Ascending aorta (tissue), 2 donors: ENCODE results near the gene UNC79. TPM values are rescaled to one million over a fixed set of nuclear protein-coding genes. Genes with fewer than 3 reads are reported as not detected.

ENCODE experiments used
- DNase-seq, 2 donors: peaks; one replicate each; pipeline ENCODE4 v3.0.0-alpha.2; 2019; ENCODE audit warnings: low spot score in 2 of 2
- H3K27ac ChIP-seq, 2 donors: fragments of 200-600 bp; sonication (generic); one replicate each; pipeline ENCODE4 v1.5.1; 2016 to 2017; ENCODE audit warnings: mild to moderate bottlenecking in 1 of 2
- H3K27me3 ChIP-seq: fragments of 200-600 bp; sonication (generic); one replicate; pipeline ENCODE4 v1.5.1; 2017
- H3K36me3 ChIP-seq, 2 donors: fragments of 200-600 bp; sonication (generic); one replicate each; pipeline ENCODE4 v1.5.1; 2016
- H3K4me1 ChIP-seq, 2 donors: fragments of 200-600 bp; sonication (generic); one replicate each; pipeline ENCODE4 v1.5.1; 2016 to 2017; ENCODE audit warnings: mild to moderate bottlenecking in 1 of 2
- H3K4me3 ChIP-seq, 2 donors: fragments of 200-600 bp; sonication (generic); one replicate each; pipeline ENCODE4 v1.5.1; 2016 to 2017; ENCODE audit warnings: mild to moderate bottlenecking in 1 of 2
- H3K9me3 ChIP-seq, 2 donors: fragments of 200-600 bp; sonication (generic); one replicate each; pipeline ENCODE4 v1.5.1; 2016
- intact Hi-C: fragments of 100-400 bp; cut with DNase I; formaldehyde crosslinking; loops from one replicate; pipeline ENCODE4 v1.15.1; 2023
- total RNA-seq: library from RNA; depleted of rRNA; stranded (reverse); fragments of >200 nt; gene quantifications from one replicate; pipeline ENCODE4 v1.1.0, GENCODE V29; 2016
- TF ChIP-seq, protein P1 (sequence below), 3 experiments: fragments of 200-600 bp in 2 of 3; fragments of 450-650 bp in 1 of 3; sonication (generic) in 2 of 3; IDR thresholded peaks; one replicate each; pipeline ENCODE4 v1.5.1; 2016 to 2019; ENCODE audit warnings: antibody characterized with exemption in 3 of 3, mild to moderate bottlenecking in 1 of 3, moderate library complexity in 1 of 3

UNC79 gene
- total RNA-seq, 1 donor from 2014 or later = not detected

DNA sequence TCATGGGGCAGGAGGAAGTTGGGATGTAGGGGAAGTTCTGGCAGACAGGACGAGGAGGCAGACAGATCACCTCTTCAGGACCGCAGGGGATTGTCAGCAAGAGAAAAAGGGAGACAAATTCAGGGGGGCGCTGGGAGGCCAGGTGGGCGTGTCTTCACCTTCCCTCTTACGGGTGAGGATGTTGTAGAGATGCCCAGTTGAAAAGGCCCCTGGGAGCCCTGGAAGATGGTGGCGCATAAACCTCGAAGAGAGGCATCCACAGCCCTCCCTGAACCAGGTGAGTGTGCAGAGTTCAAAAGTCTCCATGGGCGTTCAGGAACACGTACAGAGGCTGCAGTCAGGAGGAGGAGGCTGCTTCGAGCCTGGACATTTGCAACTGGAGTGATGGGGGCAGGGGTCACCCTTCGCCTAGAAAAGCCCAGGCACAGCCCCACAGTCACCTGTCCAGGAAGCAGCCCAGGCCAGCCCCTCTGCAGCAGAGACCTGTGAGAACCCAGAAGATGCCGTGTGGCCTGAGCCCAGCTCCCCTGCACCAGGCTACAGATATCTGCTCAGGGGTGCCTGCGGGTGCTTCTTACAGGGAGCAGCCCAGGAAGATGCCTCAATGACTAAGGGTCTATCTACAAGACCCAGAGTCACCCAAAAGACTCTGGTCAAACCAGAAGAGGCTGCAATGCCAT lies 283.1 kb downstream of the UNC79 start:
- intact Hi-C loops = no loop called here
- H3K27ac ChIP-seq = no peak overlapping the region
- no peak for DNase-seq
- no peaks in the 10 kb centered on the region for H3K9me3 ChIP-seq
- H3K36me3 ChIP-seq = no peaks in the 10 kb centered on the region
- H3K4me1 ChIP-seq = no peaks in the 10 kb centered on the region
- H3K4me3 ChIP-seq = no peak overlapping the region
- H3K27me3 ChIP-seq = no peaks in the 10 kb centered on the region
- TF ChIP-seq, protein P1, sequence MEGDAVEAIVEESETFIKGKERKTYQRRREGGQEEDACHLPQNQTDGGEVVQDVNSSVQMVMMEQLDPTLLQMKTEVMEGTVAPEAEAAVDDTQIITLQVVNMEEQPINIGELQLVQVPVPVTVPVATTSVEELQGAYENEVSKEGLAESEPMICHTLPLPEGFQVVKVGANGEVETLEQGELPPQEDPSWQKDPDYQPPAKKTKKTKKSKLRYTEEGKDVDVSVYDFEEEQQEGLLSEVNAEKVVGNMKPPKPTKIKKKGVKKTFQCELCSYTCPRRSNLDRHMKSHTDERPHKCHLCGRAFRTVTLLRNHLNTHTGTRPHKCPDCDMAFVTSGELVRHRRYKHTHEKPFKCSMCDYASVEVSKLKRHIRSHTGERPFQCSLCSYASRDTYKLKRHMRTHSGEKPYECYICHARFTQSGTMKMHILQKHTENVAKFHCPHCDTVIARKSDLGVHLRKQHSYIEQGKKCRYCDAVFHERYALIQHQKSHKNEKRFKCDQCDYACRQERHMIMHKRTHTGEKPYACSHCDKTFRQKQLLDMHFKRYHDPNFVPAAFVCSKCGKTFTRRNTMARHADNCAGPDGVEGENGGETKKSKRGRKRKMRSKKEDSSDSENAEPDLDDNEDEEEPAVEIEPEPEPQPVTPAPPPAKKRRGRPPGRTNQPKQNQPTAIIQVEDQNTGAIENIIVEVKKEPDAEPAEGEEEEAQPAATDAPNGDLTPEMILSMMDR (IDR thresholded peaks at IDR 0.05) = no peak

DNA sequence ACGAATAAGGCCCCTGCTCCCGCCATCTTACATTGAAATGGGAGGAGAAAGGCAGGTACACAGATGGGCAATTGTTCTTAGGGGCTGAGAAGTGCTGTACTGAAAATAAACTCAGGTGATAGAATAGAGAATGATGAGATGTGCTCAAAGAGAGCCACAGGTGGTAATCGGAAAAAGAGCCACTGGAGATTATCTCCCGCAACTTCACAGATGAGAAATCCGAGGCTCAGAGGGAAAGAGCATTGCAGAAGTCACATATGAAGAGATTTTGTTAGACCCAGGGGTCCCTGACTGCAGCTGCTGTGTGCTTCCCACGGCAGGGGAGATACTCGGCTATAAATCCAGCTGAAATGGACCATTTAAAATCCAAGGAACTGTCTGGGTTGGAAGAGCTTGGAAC lies 283.9 kb downstream of the UNC79 start:
- no peaks in the 10 kb centered on the region for H3K36me3 ChIP-seq
- TF ChIP-seq, protein P1 (IDR thresholded peaks at IDR 0.05) = no peak
- H3K4me1 ChIP-seq = no peaks in the 10 kb centered on the region
- no peak for DNase-seq
- no peaks in the 10 kb centered on the region for H3K9me3 ChIP-seq
- intact Hi-C loops = no loop called here
- H3K27me3 ChIP-seq = no peaks in the 10 kb centered on the region
- no peak overlapping the region for H3K4me3 ChIP-seq
- no peak overlapping the region for H3K27ac ChIP-seq

DNA sequence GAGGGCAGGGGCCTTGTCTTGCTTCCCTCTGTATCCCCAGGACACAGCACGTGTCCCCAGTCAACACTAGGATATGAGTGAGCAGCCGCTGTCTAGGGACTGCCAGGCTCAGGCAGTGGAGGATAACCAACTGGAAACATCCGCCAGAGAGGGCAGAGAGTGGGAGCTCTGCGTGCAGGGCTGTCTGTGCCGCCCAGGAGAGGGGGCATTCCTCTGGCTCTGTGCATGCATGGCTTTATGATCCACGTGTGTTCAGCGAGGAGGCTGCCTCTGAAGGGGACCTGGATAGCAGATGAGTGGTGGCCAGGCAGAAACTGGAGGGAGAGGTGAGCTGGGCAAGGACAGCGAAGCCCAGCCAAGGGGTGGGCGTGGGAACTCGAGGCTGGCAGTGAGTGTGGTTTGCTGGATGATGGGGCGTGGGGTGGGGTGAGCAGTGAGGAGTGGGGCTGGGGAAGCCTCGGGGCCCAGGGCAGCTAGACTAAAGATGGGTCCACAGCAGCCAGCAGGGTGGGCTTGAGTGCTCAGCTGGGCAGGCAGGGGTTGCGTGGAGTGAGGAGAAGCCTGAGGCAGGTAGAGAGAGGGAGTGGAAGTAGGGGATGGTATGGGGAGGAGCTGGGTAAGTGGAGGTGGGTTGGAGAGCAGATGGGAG lies 284.7 kb downstream of the UNC79 start:
- Histone ChIP-seq H3K4me1 (no peaks in the 10 kb centered on the region), H3K4me3 (no peak overlapping the region), H3K36me3 (no peaks in the 10 kb centered on the region), H3K27me3 (no peaks in the 10 kb centered on the region), H3K27ac (no peak overlapping the region), H3K9me3 (no peaks in the 10 kb centered on the region)
- TF ChIP-seq, protein P1 (IDR thresholded peaks at IDR 0.05) = no peak
- intact Hi-C loops = no loop called here
- DNase-seq = no peak

DNA sequence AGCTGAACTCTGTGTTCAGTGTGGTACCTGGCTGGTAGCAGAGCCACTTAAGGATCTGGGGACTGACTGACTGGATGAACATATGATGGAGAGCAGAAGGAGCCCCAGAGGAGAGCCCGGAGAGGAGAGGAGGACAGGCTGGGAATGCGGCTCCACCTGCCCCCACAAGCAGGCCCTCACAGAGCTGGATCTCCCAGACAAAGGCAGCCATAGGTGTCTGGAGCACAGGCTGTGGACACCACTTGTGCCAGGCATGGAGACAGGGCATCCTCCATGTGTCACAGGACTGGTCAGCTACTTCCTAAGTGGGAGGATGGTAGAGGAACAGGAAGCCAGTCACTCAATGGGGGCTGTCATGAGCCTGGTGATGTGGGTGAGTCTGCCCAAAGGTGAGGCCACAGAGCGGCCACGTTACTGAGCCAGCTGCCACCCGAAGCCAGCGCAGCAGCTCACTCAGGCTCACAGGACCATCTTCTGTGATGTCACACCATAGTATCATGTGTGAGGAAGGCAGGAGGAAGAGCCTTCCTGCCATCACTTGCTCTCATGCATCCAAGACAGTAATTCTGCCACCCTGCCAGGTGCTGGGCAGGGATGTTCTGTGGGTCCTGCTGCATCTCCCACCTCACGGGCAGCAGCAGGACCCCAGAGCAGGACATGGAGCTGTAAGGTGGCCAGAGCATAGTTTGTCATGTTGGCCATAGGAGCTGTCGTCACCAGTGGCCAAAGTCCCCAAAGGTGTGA lies 285.4 kb downstream of the UNC79 start:
- no peak overlapping the region for H3K27ac ChIP-seq
- TF ChIP-seq, protein P1 (IDR thresholded peaks at IDR 0.05) = no peak

DNA sequence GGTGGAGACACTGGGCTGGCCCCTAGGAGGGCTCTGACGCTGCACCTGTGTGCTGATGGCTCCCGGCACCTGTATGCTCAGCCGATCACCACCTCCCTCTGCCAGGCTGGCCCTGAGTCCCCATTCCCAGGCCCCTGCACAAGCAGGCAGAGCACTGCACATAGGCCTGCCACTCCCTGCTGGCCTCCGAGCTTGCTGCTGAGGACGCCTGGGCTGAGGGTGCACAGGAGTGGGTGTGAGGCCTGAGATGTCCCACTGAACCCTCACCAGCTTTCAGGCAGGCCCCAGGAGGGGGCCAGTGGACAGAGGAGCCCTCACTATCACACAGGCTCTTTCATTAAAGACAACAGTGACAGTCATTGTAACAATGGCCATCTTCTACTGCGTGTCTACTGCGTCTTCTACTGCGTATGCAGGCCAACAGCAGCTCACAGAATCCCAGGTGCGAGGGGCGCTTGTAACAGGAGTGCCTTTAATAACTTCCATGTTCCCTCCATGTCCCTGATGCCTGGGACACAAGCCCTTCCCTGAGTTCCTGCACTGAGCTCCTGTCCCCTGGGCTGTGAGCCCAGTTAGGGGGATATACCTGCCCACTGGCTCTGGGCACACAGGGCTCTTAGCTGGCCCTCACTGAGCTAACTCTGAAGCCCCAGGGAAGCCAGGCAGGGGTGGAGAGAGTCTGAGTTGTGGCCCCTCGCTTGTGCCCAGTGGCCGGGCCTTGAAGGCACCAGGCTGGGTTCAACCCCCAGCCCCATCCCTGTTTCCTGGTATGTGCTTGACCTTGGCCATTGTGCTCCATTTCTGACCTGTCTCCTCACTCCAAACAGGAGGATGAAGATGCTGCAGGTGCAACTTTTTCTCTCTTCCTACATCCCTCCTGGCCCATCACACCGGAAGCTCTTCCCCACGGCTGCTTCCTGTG lies 286.3 kb downstream of the UNC79 start:
- Histone ChIP-seq H3K27me3 (no peaks in the 10 kb centered on the region), H3K27ac (no peak overlapping the region), H3K4me3 (no peak overlapping the region), H3K36me3 (peaks cover 0 to 6% of the 10 kb centered on the region in 2 donors), H3K9me3 (no peaks in the 10 kb centered on the region), H3K4me1 (no peaks in the 10 kb centered on the region)
- TF ChIP-seq, protein P1 (IDR thresholded peaks at IDR 0.05) = no peak
- peak in 1 of 2 donors; percentile 41 for DNase-seq
- intact Hi-C loops = no loop called here

More for the DNA sequence above, 285.4 kb downstream of the UNC79 start:
- Histone ChIP-seq H3K4me1 (no peaks in the 10 kb centered on the region), H3K36me3 (peaks cover 0 to 4% of the 10 kb centered on the region in 2 donors), H3K9me3 (no peaks in the 10 kb centered on the region), H3K27me3 (no peaks in the 10 kb centered on the region), H3K4me3 (no peak overlapping the region)
- no peak for DNase-seq
- intact Hi-C loops = no loop called here
